OCI-LY7 (cell line): ENCODE data around the gene RTN4RL2. TPM values are rescaled to one million over a fixed set of nuclear protein-coding genes. Genes with fewer than 3 reads are reported as not detected.

Experiments
- BruUV-seq: library from RNA; stranded (reverse); fragments of 400-500 nt; replicated peaks from 2 replicates; lab custom pipeline; 2021; lab: Mats Ljungman, UMichigan
- CTCF ChIA-PET: fragments of 300-600 bp; sonication (Branson Sonifier 250); formaldehyde crosslinking; loops from one replicate; lab custom pipeline; 2022; ENCODE audit warnings: antibody characterized with exemption; ENCODE audit not compliant: unreplicated experiment; lab: Charles Lee
- POLR2A ChIA-PET: fragments of 300-600 bp; sonication (Branson Sonifier 250); formaldehyde crosslinking; loops from one replicate; lab custom pipeline; 2022; ENCODE audit warnings: antibody characterized with exemption; lab: Charles Lee
- DNase-seq: peaks from one replicate; pipeline ENCODE4 v3.0.0-alpha.2; 2015; ENCODE audit warnings: low spot score
- H2AFZ ChIP-seq: fragments of 200-600 bp; sonication (generic), shearing (Covaris generic); 2 replicates; pipeline ENCODE4 v1.6.1; 2014; ENCODE audit warnings: mild to moderate bottlenecking, antibody characterized with exemption, low read length, moderate library complexity
- H3K27ac ChIP-seq: fragments of 200-600 bp; sonication (generic); 2 replicates; pipeline ENCODE4 v1.5.1; 2014; ENCODE audit warnings: mixed run types, low read depth, mild to moderate bottlenecking, moderate library complexity, low read length, inconsistent platforms; ENCODE audit not compliant: poor library complexity, severe bottlenecking
- H3K36me3 ChIP-seq: fragments of 200-600 bp; sonication (generic); 2 replicates; pipeline ENCODE4 v1.6.1; 2014; ENCODE audit warnings: mild to moderate bottlenecking, antibody characterized with exemption, low read length, moderate library complexity, mixed read lengths; ENCODE audit not compliant: insufficient read depth
- H3K4me1 ChIP-seq: fragments of 200-600 bp; sonication (generic); 2 replicates; pipeline ENCODE4 v1.5.1; 2014; ENCODE audit warnings: mild to moderate bottlenecking, low read length; ENCODE audit not compliant: insufficient read depth, poor library complexity, severe bottlenecking
- H3K4me2 ChIP-seq: fragments of 200-600 bp; sonication (generic); 2 replicates; pipeline ENCODE4 v1.6.1; 2014; ENCODE audit warnings: mild to moderate bottlenecking, low read length
- H3K4me3 ChIP-seq: fragments of 200-600 bp; sonication (generic); 2 replicates; pipeline ENCODE4 v1.5.1; 2014; ENCODE audit warnings: mild to moderate bottlenecking, low read depth, low read length; ENCODE audit not compliant: poor library complexity, severe bottlenecking
- H3K79me2 ChIP-seq: fragments of 200-600 bp; sonication (generic); 2 replicates; pipeline ENCODE4 v1.6.1; 2016; ENCODE audit warnings: low read depth, mild to moderate bottlenecking, low read length, moderate library complexity, mixed read lengths; ENCODE audit not compliant: insufficient read depth
- H3K9me2 ChIP-seq: fragments of 200-600 bp; sonication (generic); 2 replicates; pipeline ENCODE4 v1.6.1; 2016; ENCODE audit warnings: mild to moderate bottlenecking, low read length, mixed read lengths; ENCODE audit not compliant: insufficient read depth
- H3K9me3 ChIP-seq: fragments of 200-600 bp; sonication (generic); 2 replicates; pipeline ENCODE4 v1.6.1; 2014; ENCODE audit warnings: mild to moderate bottlenecking, mixed run types, low read length, mixed read lengths
- H4K20me1 ChIP-seq: fragments of 200-600 bp; sonication (generic); 2 replicates; pipeline ENCODE4 v1.6.1; 2014; ENCODE audit warnings: mild to moderate bottlenecking, antibody characterized with exemption, low read length, moderate library complexity, mixed read lengths; ENCODE audit not compliant: insufficient read depth
- EZH2phosphoT487 ChIP-seq: fragments of 200-600 bp; sonication (generic); IDR thresholded peaks from 2 replicates; pipeline ENCODE4 v1.6.1; 2018; ENCODE audit warnings: low read depth, borderline replicate concordance, mild to moderate bottlenecking, mixed run types, antibody characterized with exemption, low read length, moderate library complexity, mixed read lengths
- intact Hi-C: fragments of 100-400 bp; cut with micrococcal nuclease; formaldehyde crosslinking; loops from one replicate; pipeline ENCODE4 v1.10.0; 2022; ENCODE audit not compliant: unreplicated experiment
- total RNA-seq, 2 experiments: library from RNA; depleted of rRNA in 1 of 2; stranded (reverse); fragments of >200 nt in 1 of 2; shearing (Covaris generic) in 1 of 2; gene quantifications; 2 replicates each; pipeline ENCODE4 v1.2.3, GENCODE V29; 2014 to 2022
- TF ChIP-seq, protein P1 (sequence below): fragments of 200-600 bp; sonication (generic); conservative IDR thresholded peaks from 2 replicates; pipeline ENCODE4 v1.5.1; 2014; ENCODE audit warnings: mild to moderate bottlenecking, antibody characterized with exemption, low read length, moderate library complexity, mixed read lengths

RTN4RL2 gene
- total RNA-seq, 2 experiments from 2014 or later, result 0.25 to 4.2 TPM

DNA sequence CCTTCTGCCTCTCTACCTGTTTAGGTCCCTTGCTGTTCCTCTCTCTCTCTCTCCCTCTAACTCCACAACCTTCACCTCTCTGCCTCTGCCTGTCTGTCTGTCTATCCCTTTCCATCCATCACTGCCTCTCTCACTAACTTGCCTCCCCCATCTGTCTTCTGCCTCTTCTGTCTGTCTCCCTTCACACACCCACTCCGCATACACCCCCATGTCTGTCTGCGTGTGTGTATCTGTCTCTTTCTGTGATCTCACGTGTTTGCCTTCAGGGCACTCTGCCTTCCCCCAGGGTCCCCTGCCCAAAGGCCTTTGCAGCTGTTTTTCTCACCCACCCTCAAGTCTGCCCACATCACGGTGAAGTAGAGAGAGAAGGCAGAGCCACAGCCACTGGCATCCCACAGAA, 7.9 kb downstream of the RTN4RL2 start:
- no peak overlapping the region for H3K4me2 ChIP-seq
- CTCF ChIA-PET, result interaction anchor here (0.5 kb wide), 1 partner anchor 10 kb away, joined by 9 read pairs; no protein-coding TSS in a partner anchor
- intact Hi-C loops, result loop anchor here (10.0 kb wide), 1 partner anchor 1047 kb away; no protein-coding TSS in a partner anchor
- H3K4me1 ChIP-seq, result no peaks in the 10 kb centered on the region
- no peaks in the 10 kb centered on the region for H3K9me3 ChIP-seq
- no peak overlapping the region for H3K4me3 ChIP-seq
- no peak for DNase-seq
- no peak overlapping the region for H3K27ac ChIP-seq
- H3K9me2 ChIP-seq, result no peaks in the 10 kb centered on the region
- TF ChIP-seq EZH2phosphoT487, result no peak
- TF ChIP-seq, protein P1, sequence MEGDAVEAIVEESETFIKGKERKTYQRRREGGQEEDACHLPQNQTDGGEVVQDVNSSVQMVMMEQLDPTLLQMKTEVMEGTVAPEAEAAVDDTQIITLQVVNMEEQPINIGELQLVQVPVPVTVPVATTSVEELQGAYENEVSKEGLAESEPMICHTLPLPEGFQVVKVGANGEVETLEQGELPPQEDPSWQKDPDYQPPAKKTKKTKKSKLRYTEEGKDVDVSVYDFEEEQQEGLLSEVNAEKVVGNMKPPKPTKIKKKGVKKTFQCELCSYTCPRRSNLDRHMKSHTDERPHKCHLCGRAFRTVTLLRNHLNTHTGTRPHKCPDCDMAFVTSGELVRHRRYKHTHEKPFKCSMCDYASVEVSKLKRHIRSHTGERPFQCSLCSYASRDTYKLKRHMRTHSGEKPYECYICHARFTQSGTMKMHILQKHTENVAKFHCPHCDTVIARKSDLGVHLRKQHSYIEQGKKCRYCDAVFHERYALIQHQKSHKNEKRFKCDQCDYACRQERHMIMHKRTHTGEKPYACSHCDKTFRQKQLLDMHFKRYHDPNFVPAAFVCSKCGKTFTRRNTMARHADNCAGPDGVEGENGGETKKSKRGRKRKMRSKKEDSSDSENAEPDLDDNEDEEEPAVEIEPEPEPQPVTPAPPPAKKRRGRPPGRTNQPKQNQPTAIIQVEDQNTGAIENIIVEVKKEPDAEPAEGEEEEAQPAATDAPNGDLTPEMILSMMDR, result no peak
- H2AFZ ChIP-seq, result no peak overlapping the region
- H3K36me3 ChIP-seq, result no peaks in the 10 kb centered on the region
- no peaks in the 10 kb centered on the region for H4K20me1 ChIP-seq
- no peaks in the 10 kb centered on the region for H3K79me2 ChIP-seq
- BruUV-seq, result no TSS peak
- POLR2A ChIA-PET, result no interaction called here

DNA sequence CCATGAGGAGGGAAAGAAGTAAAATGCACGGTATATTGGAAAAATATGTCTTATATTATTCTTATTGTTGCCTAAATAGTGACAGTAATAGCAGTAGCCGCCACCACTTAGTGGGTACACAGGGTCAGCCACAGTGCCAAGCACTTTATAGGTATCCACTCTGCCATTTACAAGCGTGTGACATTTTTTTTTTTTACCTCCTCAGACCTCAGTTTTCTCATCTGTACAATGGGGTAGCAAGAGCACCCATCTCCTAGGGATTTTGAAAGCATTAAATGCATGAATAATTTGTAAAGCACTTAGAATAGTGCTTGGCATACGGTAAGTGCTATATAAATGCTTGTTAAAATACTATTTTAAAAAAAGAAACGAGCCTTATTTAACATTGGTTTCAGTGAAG, 8.9 kb downstream of the RTN4RL2 start:
- Histone ChIP-seq H3K4me2 (no peak overlapping the region), H4K20me1 (no peaks in the 10 kb centered on the region), H3K9me3 (no peaks in the 10 kb centered on the region), H3K4me3 (no peak overlapping the region), H3K79me2 (no peaks in the 10 kb centered on the region), H2AFZ (no peak overlapping the region), H3K36me3 (no peaks in the 10 kb centered on the region), H3K4me1 (no peaks in the 10 kb centered on the region), H3K9me2 (no peaks in the 10 kb centered on the region), H3K27ac (no peak overlapping the region)
- TF ChIP-seq, protein P1, result no peak
- TF ChIP-seq EZH2phosphoT487, result no peak
- ChIA-PET CTCF (no interaction called here), POLR2A (no interaction called here)
- intact Hi-C loops, result loop anchor here (10.0 kb wide), 1 partner anchor 1046 kb away; no protein-coding TSS in a partner anchor
- no TSS peak for BruUV-seq
- no peak for DNase-seq

DNA sequence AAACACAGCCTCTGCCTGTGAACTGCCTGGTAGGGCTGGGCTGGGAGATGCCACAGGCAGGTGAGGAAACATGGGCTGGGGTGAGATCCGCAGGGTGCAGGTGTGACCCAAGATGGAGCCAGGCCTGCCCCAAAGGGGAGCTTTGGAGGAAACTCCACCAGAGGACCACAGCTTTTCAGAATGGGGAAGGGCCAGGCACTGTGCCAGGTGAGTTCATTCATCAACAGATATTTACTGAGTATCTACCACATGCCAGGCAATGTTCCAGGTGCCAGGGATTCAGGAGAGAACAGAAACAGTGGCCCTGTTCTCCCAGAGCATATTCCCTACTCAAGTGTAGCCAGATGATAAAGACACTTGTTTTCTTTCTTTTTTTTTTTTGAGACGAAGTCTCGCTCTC, 11.2 kb downstream of the RTN4RL2 start:
- Histone ChIP-seq H3K79me2 (no peaks in the 10 kb centered on the region), H3K27ac (no peak overlapping the region), H3K4me2 (no peak overlapping the region), H3K4me3 (no peak overlapping the region), H3K9me2 (no peaks in the 10 kb centered on the region), H4K20me1 (no peaks in the 10 kb centered on the region), H3K9me3 (no peaks in the 10 kb centered on the region), H3K4me1 (peaks cover 9% of the 10 kb centered on the region), H3K36me3 (no peaks in the 10 kb centered on the region), H2AFZ (no peak overlapping the region)
- no peak for TF ChIP-seq EZH2phosphoT487
- TF ChIP-seq, protein P1, result no peak
- ChIA-PET CTCF (no interaction called here), POLR2A (no interaction called here)
- intact Hi-C loops, result no loop called here
- no peak for DNase-seq
- no TSS peak for BruUV-seq
